Esophagus squamous epithelium (tissue), 5 donors: ENCODE data around the gene FTSJ3. TPM values are rescaled to one million over a fixed set of nuclear protein-coding genes. Genes with fewer than 3 reads are reported as not detected.

ENCODE experiments used
- DNase-seq: peaks from one replicate; lab custom pipeline; 2025; lab: John Stamatoyannopoulos, UW
- H3K27ac ChIP-seq, 4 donors: fragments of 200-600 bp; sonication (generic); one replicate each; pipeline ENCODE4 v1.5.1; 2016 to 2019; ENCODE audit warnings: mild to moderate bottlenecking in 1 of 4
- H3K27me3 ChIP-seq, 4 donors: fragments of 200-600 bp; sonication (generic); 1 replicate in 3 of 4; 2 replicates in 1 of 4; pipeline versions ENCODE4 v1.5.1 to v1.6.0; 2017 to 2021; ENCODE audit warnings: antibody characterized with exemption in 1 of 4
- H3K36me3 ChIP-seq, 3 donors: fragments of 200-600 bp; sonication (generic); one replicate each; pipeline ENCODE4 v1.5.1; 2016 to 2019
- H3K4me1 ChIP-seq, 3 donors: fragments of 200-600 bp; sonication (generic); one replicate each; pipeline ENCODE4 v1.5.1; 2017 to 2019
- H3K4me3 ChIP-seq, 4 donors: fragments of 200-600 bp; sonication (generic); 1 replicate in 3 of 4; 2 replicates in 1 of 4; pipeline ENCODE4 v1.5.1; 2016 to 2019; ENCODE audit warnings: mild to moderate bottlenecking in 2 of 4, moderate library complexity in 1 of 4
- H3K9me3 ChIP-seq, 3 donors: fragments of 200-600 bp; sonication (generic); one replicate each; pipeline ENCODE4 v1.5.1; 2016 to 2019
- POLR2A ChIP-seq, 4 donors: fragments of 450-650 bp; IDR thresholded peaks; one replicate each; pipeline ENCODE4 v1.6.1; 2017; ENCODE audit warnings: antibody characterized with exemption in 4 of 4, mild to moderate bottlenecking in 4 of 4, moderate library complexity in 3 of 4
- WGBS, 2 donors: methylation state at CpG; one replicate each; pipeline ENCODE4 v1.1.5; 2018; 5-methylcytosine and 5-hydroxymethylcytosine counted together
- intact Hi-C: fragments of 100-400 bp; cut with DNase I; formaldehyde crosslinking; loops from one replicate; pipeline ENCODE4 v1.15.0; 2022
- total RNA-seq, 4 donors: library from RNA; depleted of rRNA; stranded (reverse); fragments of >200 nt; gene quantifications; one replicate each; pipeline ENCODE4 v1.1.0, GENCODE V29; 2016
- TF ChIP-seq, protein P1 (sequence below), 6 experiments: fragments of 450-650 bp in 4 of 6; fragments of 200-600 bp in 2 of 6; sonication (generic) in 2 of 6; IDR thresholded peaks; one replicate each; pipeline ENCODE4 v1.5.1; 2016 to 2019; ENCODE audit warnings: antibody characterized with exemption in 6 of 6, mild to moderate bottlenecking in 4 of 6, moderate library complexity in 4 of 6
- donor health status: DM: yes; HTN: yes; CAD: no.

The FTSJ3 gene
- total RNA-seq, 4 donors from 2014 or later = 19.8 to 52.3 (median 29.0) TPM

DNA sequence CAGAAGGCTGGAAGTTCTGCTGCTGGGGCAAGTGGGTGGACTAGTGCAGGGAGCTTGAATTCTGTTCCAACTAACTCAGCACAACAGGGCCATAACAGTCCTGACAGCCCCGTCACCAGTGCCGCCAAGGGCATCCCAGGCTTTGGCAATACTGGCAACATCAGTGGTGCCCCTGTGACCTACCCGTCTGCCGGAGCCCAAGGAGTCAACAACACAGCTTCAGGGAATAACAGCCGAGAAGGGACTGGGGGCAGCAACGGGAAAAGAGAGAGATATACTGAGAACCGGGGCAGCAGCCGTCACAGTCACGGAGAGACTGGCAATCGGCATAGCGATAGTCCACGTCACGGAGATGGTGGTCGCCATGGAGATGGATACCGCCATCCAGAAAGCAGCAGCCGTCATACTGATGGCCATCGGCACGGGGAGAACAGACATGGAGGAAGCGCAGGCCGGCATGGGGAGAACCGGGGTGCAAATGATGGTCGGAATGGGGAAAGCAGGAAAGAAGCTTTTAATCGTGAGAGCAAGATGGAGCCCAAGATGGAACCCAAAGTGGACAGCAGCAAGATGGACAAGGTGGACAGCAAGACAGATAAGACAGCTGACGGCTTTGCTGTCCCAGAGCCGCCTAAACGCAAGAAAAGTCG is 9.6 kb downstream of the FTSJ3 start:
- 90 to 92% methylated on average over 22 to 26 of the region's 27 CpGs for WGBS, 2 donors
- no peak for DNase-seq
- Histone ChIP-seq H3K4me3 (no peak overlapping the region), H3K4me1 (no peaks in the 10 kb centered on the region), H3K27ac (no peak overlapping the region), H3K36me3 (peaks cover 41 to 100% (median 87%) of the 10 kb centered on the region in 3 donors), H3K9me3 (no peaks in the 10 kb centered on the region), H3K27me3 (no peaks in the 10 kb centered on the region)
- TF ChIP-seq, protein P1, sequence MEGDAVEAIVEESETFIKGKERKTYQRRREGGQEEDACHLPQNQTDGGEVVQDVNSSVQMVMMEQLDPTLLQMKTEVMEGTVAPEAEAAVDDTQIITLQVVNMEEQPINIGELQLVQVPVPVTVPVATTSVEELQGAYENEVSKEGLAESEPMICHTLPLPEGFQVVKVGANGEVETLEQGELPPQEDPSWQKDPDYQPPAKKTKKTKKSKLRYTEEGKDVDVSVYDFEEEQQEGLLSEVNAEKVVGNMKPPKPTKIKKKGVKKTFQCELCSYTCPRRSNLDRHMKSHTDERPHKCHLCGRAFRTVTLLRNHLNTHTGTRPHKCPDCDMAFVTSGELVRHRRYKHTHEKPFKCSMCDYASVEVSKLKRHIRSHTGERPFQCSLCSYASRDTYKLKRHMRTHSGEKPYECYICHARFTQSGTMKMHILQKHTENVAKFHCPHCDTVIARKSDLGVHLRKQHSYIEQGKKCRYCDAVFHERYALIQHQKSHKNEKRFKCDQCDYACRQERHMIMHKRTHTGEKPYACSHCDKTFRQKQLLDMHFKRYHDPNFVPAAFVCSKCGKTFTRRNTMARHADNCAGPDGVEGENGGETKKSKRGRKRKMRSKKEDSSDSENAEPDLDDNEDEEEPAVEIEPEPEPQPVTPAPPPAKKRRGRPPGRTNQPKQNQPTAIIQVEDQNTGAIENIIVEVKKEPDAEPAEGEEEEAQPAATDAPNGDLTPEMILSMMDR (IDR thresholded peaks at IDR 0.05) = no peak
- TF ChIP-seq POLR2A (IDR thresholded peaks at IDR 0.05) = no peak
- intact Hi-C loops = no loop called here

DNA sequence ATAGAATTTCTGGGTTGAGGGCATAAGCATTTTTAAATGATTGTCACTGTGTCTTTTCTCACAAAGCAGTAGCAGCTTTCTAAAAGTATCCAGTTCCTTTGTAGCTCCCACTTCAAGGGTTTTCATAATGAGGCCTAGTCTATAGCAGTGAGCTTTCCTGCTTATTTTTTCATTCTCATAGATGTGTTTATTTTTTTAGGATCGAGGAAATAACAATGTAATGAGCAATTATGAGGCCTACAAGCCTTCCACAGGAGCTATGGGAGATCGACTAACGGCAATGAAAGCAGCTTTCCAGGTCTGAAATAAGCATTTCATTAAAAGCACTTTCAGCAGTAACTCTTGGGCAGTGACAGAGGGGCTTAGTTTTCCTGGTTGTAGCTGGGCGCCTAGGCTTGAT is 10.8 kb downstream of the FTSJ3 start:
- no peak overlapping the region for H3K4me3 ChIP-seq
- no peaks in the 10 kb centered on the region for H3K4me1 ChIP-seq
- H3K9me3 ChIP-seq = no peaks in the 10 kb centered on the region
- TF ChIP-seq, protein P1 (IDR thresholded peaks at IDR 0.05) = no peak
- no peak for TF ChIP-seq POLR2A (IDR thresholded peaks at IDR 0.05)
- peaks cover 45 to 100% (median 84%) of the 10 kb centered on the region in 3 donors for H3K36me3 ChIP-seq
- 78 to 94% methylated on average over 4 of the region's 4 CpGs for WGBS, 2 donors
- H3K27ac ChIP-seq = no peak overlapping the region
- no peak for DNase-seq
- intact Hi-C loops = no loop called here
- H3K27me3 ChIP-seq = no peaks in the 10 kb centered on the region

GRCh38 chr17:63816123-63816522 is 11.3 kb downstream of the FTSJ3 start:
- no peak overlapping the region for H3K4me3 ChIP-seq
- no peak overlapping the region for H3K27ac ChIP-seq
- TF ChIP-seq, protein P1 (IDR thresholded peaks at IDR 0.05) = no peak
- TF ChIP-seq POLR2A (IDR thresholded peaks at IDR 0.05) = no peak
- H3K4me1 ChIP-seq = no peaks in the 10 kb centered on the region
- no peaks in the 10 kb centered on the region for H3K27me3 ChIP-seq
- 83 to 90% methylated on average over 2 of the region's 2 CpGs for WGBS, 2 donors
- no peak for DNase-seq
- no peaks in the 10 kb centered on the region for H3K9me3 ChIP-seq
- peaks cover 47 to 100% (median 84%) of the 10 kb centered on the region in 3 donors for H3K36me3 ChIP-seq
- intact Hi-C loops = no loop called here

GRCh38 chr17:63809970-63810369 is 17.5 kb downstream of the FTSJ3 start:
- H3K4me1 ChIP-seq = no peaks in the 10 kb centered on the region
- no peaks in the 10 kb centered on the region for H3K9me3 ChIP-seq
- intact Hi-C loops = no loop called here
- peaks cover 20 to 100% (median 46%) of the 10 kb centered on the region in 3 donors for H3K36me3 ChIP-seq
- 83 to 89% methylated on average over 7 to 9 of the region's 9 CpGs for WGBS, 2 donors
- no peak for TF ChIP-seq POLR2A (IDR thresholded peaks at IDR 0.05)
- TF ChIP-seq, protein P1 (IDR thresholded peaks at IDR 0.05) = no peak
- no peaks in the 10 kb centered on the region for H3K27me3 ChIP-seq
- no peak overlapping the region for H3K4me3 ChIP-seq
- no peak for DNase-seq
- no peak overlapping the region for H3K27ac ChIP-seq

DNA sequence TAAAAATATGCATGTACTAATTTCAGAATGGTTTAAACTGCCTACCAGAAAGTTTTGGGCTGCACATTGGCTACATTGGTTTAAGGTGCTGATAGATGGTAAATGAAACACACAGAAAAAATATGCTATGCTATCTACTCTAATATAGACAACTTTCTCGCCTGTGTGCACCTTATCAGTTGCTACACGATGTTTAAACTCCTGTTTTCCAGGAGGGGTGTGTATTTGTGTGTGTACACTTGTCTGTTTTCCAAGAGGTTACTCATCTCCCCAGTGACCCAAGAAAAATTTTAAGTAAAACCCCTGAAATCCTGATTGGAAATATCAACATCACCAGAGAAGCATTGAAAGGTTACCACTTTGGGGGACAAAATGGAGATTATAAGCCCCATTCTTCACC is 21.9 kb downstream of the FTSJ3 start:
- intact Hi-C loops = no loop called here
- Histone ChIP-seq H3K27me3 (no peaks in the 10 kb centered on the region), H3K4me1 (no peaks in the 10 kb centered on the region), H3K36me3 (peaks cover 12 to 100% (median 34%) of the 10 kb centered on the region in 3 donors), H3K27ac (no peak overlapping the region), H3K4me3 (no peak overlapping the region), H3K9me3 (no peaks in the 10 kb centered on the region)
- TF ChIP-seq POLR2A (IDR thresholded peaks at IDR 0.05) = no peak
- TF ChIP-seq, protein P1 (IDR thresholded peaks at IDR 0.05) = no peak
- DNase-seq = no peak
- WGBS, 2 donors = 63 to 83% methylated on average over 2 of the region's 2 CpGs
